ENCODE measurements around the gene PRRC1. TPM values are rescaled to one million over a fixed set of nuclear protein-coding genes. Genes with fewer than 3 reads are reported as not detected.
"Not testable (repeated sequence)": the region's sequence is repeated elsewhere in the genome, so short reads cannot be mapped to it uniquely, and the experiment has no call there.

Gene PRRC1
- polyA plus RNA-seq, 1 donor from 2014 or later, result 36.3 TPM

DNA sequence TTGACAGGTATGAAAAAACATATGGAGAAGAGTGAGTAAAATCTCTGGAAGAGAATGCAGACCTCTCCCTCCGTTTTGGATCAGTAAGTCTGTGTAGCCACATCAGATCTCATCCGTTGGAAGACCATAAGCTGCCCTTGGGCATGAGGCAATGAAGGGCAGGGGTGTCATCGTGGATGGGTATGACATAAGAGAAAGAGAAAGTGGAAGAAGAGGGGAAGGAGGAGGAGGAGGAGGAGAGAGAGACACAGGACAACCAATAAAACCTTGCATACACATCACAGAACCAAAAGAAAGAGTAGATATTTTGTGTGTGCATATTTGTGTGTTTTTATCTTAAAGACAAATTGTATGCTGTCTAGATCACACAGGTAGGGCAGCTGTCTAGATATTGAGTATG, 50.7 kb downstream of the PRRC1 start:
- Histone ChIP-seq H2AFZ (ENCODE audit: low read depth, low read length) (no peak overlapping the region), H4K20me1 (ENCODE audit: insufficient read depth) (no peaks in the 10 kb centered on the region), H3K27ac (ENCODE audit: low read length) (no peak overlapping the region), H3K9ac (ENCODE audit: low read length) (no peak overlapping the region), H3K79me2 (replicated peaks; ENCODE audit: insufficient read depth, low read length) (no peaks in the 10 kb centered on the region), H3K27me3 (ENCODE audit: insufficient read depth, low read depth, low read length) (no peaks in the 10 kb centered on the region), H3F3A (ENCODE audit: insufficient read depth, low read length, poor library complexity, severe bottlenecking) (no peaks in the 10 kb centered on the region), H3K9me3 (ENCODE audit: low read length) (no peaks in the 10 kb centered on the region), H3K4me3 (ENCODE audit: low read length) (no peak overlapping the region), H3K36me3 (ENCODE audit: insufficient read depth, low read length) (no peaks in the 10 kb centered on the region), H3K9me2 (ENCODE audit: insufficient read depth, low read length) (no peaks in the 10 kb centered on the region), H3K4me2 (ENCODE audit: low read length) (no peak overlapping the region)
- TF ChIP-seq, protein P1, sequence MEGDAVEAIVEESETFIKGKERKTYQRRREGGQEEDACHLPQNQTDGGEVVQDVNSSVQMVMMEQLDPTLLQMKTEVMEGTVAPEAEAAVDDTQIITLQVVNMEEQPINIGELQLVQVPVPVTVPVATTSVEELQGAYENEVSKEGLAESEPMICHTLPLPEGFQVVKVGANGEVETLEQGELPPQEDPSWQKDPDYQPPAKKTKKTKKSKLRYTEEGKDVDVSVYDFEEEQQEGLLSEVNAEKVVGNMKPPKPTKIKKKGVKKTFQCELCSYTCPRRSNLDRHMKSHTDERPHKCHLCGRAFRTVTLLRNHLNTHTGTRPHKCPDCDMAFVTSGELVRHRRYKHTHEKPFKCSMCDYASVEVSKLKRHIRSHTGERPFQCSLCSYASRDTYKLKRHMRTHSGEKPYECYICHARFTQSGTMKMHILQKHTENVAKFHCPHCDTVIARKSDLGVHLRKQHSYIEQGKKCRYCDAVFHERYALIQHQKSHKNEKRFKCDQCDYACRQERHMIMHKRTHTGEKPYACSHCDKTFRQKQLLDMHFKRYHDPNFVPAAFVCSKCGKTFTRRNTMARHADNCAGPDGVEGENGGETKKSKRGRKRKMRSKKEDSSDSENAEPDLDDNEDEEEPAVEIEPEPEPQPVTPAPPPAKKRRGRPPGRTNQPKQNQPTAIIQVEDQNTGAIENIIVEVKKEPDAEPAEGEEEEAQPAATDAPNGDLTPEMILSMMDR (IDR thresholded peaks at IDR 0.05; ENCODE audit: poor library complexity, severe bottlenecking), result no peak
- TF ChIP-seq RAD21 (conservative IDR thresholded peaks at IDR 0.05) (no peak), SMC3 (conservative IDR thresholded peaks at IDR 0.05; ENCODE audit: poor library complexity) (no peak), EZH2 (IDR thresholded peaks at IDR 0.05; ENCODE audit: borderline replicate concordance, insufficient read depth, low read length, poor library complexity, severe bottlenecking) (no peak), TAF1 (IDR thresholded peaks at IDR 0.05; ENCODE audit: low read depth) (no peak), MXI1 (conservative IDR thresholded peaks at IDR 0.05; ENCODE audit: poor library complexity, severe bottlenecking) (no peak), POLR2AphosphoS5 (IDR thresholded peaks at IDR 0.05) (no peak)
- TF ChIP-seq, protein P2, sequence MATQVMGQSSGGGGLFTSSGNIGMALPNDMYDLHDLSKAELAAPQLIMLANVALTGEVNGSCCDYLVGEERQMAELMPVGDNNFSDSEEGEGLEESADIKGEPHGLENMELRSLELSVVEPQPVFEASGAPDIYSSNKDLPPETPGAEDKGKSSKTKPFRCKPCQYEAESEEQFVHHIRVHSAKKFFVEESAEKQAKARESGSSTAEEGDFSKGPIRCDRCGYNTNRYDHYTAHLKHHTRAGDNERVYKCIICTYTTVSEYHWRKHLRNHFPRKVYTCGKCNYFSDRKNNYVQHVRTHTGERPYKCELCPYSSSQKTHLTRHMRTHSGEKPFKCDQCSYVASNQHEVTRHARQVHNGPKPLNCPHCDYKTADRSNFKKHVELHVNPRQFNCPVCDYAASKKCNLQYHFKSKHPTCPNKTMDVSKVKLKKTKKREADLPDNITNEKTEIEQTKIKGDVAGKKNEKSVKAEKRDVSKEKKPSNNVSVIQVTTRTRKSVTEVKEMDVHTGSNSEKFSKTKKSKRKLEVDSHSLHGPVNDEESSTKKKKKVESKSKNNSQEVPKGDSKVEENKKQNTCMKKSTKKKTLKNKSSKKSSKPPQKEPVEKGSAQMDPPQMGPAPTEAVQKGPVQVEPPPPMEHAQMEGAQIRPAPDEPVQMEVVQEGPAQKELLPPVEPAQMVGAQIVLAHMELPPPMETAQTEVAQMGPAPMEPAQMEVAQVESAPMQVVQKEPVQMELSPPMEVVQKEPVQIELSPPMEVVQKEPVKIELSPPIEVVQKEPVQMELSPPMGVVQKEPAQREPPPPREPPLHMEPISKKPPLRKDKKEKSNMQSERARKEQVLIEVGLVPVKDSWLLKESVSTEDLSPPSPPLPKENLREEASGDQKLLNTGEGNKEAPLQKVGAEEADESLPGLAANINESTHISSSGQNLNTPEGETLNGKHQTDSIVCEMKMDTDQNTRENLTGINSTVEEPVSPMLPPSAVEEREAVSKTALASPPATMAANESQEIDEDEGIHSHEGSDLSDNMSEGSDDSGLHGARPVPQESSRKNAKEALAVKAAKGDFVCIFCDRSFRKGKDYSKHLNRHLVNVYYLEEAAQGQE (IDR thresholded peaks at IDR 0.05; ENCODE audit: borderline replicate concordance), result no peak

GRCh38 chr5:127569471-127569870, 52.0 kb downstream of the PRRC1 start:
- not testable (repeated sequence) for H2AFZ ChIP-seq (ENCODE audit: low read depth, low read length); H3K79me2 ChIP-seq (replicated peaks; ENCODE audit: insufficient read depth, low read length); H3F3A ChIP-seq (ENCODE audit: insufficient read depth, low read length, poor library complexity, severe bottlenecking); H4K20me1 ChIP-seq (ENCODE audit: insufficient read depth); H3K27me3 ChIP-seq (ENCODE audit: insufficient read depth, low read depth, low read length); H3K27ac ChIP-seq (ENCODE audit: low read length); H3K36me3 ChIP-seq (ENCODE audit: insufficient read depth, low read length); H3K4me2 ChIP-seq (ENCODE audit: low read length); H3K9ac ChIP-seq (ENCODE audit: low read length); H3K9me3 ChIP-seq (ENCODE audit: low read length); H3K4me3 ChIP-seq (ENCODE audit: low read length); H3K9me2 ChIP-seq (ENCODE audit: insufficient read depth, low read length)

- Histone ChIP-seq H2AFZ (ENCODE audit: low read depth, low read length) (no peak overlapping the region), H3K36me3 (ENCODE audit: insufficient read depth, low read length) (no peaks in the 10 kb centered on the region), H3K4me3 (ENCODE audit: low read length) (no peak overlapping the region), H3K9me3 (ENCODE audit: low read length) (no peaks in the 10 kb centered on the region), H3K9ac (ENCODE audit: low read length) (no peak overlapping the region), H3K4me2 (ENCODE audit: low read length) (no peak overlapping the region), H3K79me2 (replicated peaks; ENCODE audit: insufficient read depth, low read length) (no peaks in the 10 kb centered on the region), H3K27me3 (ENCODE audit: insufficient read depth, low read depth, low read length) (no peaks in the 10 kb centered on the region), H3F3A (ENCODE audit: insufficient read depth, low read length, poor library complexity, severe bottlenecking) (no peaks in the 10 kb centered on the region), H3K9me2 (ENCODE audit: insufficient read depth, low read length) (no peaks in the 10 kb centered on the region), H4K20me1 (ENCODE audit: insufficient read depth) (no peaks in the 10 kb centered on the region), H3K27ac (ENCODE audit: low read length) (no peak overlapping the region)
- TF ChIP-seq EZH2 (IDR thresholded peaks at IDR 0.05; ENCODE audit: borderline replicate concordance, insufficient read depth, low read length, poor library complexity, severe bottlenecking), result no peak
- TF ChIP-seq POLR2AphosphoS5 (IDR thresholded peaks at IDR 0.05), result no peak
These were observed 54.1 kb downstream of the PRRC1 start for GRCh38 chr5:127571314-127572131.
